GM18867 (cell line): ENCODE results near the gene MX2.

Experiments
- ATAC-seq: cut with Tn5 transposase; IDR thresholded peaks from one replicate; pipeline ENCODE4 v1.9.1; 2021; ENCODE audit warnings: mild to moderate bottlenecking, moderate library complexity; ENCODE audit not compliant: unreplicated experiment

Gene MX2

GRCh38 chr21:41432562-41433460 lies 71.0 kb downstream of the MX2 start:
- no peak for ATAC-seq

GRCh38 chr21:41433566-41433965 lies 71.7 kb downstream of the MX2 start:
- no peak for ATAC-seq

DNA sequence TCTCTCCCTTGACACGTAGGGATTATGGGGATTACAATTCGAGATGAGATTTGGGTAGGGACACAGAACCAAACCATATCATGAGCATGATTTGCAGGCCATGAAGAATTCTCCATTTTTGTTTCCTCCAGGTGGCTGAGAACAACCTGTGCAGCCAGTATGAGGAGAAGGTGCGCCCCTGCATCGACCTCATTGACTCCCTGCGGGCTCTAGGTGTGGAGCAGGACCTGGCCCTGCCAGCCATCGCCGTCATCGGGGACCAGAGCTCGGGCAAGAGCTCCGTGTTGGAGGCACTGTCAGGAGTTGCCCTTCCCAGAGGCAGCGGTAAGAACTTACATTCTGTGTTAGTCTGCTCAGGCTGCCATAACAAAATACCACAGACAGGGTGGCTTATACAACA lies 73.9 kb downstream of the MX2 start:
- ATAC-seq = no peak

- ATAC-seq = no peak
Observed at GRCh38 chr21:41437729-41438128, 75.9 kb downstream of the MX2 start.

GRCh38 chr21:41438425-41439113 lies 76.7 kb downstream of the MX2 start:
- no peak for ATAC-seq

- no peak for ATAC-seq
Observed at GRCh38 chr21:41439248-41439647, 77.4 kb downstream of the MX2 start.

DNA sequence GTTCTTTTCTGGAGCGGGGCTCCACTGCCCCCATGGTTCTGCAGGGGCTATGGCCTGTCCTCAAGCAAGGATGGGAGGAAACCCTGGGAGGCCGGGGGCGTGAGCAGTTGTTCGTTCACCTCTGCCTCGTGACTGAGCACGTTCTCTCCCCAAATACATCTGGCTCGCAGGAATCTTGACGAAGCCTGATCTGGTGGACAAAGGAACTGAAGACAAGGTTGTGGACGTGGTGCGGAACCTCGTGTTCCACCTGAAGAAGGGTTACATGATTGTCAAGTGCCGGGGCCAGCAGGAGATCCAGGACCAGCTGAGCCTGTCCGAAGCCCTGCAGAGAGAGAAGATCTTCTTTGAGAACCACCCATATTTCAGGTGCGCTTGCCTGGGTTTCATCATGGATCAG lies 79.7 kb downstream of the MX2 start:
- no peak for ATAC-seq

GRCh38 chr21:41442481-41443186 lies 80.8 kb downstream of the MX2 start:
- ATAC-seq = no peak

DNA sequence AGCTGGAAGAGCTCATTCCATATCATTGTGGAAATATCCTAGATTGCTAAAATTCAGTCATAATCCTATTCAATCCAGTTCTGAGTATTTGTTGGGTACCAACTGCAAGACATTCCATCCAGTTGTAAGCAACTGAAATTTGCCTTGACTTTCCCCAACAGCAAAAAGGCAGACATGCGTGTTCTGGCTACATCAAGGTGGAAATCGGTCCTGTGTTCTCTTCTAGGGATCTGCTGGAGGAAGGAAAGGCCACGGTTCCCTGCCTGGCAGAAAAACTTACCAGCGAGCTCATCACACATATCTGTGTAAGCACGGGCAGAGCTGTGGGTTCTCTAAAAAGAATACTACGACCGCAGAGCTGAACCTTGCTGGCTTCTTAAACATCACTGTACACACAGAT lies 81.7 kb downstream of the MX2 start:
- ATAC-seq = no peak

DNA sequence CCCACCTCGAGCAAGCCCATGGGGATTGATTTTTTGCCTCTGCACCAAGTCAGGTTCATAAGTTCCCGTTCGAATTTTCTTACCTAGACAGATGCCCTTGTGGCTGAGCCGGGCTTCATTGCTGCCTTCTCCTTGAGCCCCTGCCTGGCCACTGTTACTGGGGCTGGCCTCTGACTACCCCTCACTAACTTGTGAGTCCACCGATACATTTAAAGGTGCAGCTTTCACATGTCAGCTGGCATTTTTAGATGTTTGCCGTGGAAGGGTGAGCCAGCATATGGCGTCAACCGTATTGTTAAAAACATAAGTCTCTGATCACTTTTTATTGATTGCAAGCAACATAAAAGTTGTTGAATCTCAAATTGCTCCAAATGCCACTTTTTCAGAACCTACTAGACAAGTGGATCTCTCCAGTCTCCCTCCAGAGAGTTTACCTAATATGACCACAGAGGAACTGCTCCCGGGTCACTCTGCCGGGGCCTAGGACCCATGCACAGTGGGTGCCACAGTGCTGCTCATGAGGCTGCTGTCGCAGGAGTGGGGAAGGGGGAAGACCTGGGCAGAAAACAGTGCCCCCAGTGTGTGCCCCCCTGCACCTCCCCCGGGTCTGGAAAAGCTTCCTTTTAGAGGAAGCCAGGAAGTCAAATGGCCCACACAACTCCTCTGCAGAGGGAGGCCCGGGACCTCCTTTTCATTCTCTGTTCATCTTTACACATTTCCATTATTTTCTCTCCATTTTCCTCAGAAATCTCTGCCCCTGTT lies 83.1 kb downstream of the MX2 start:
- ATAC-seq = no peak

GRCh38 chr21:41445465-41445862 lies 83.6 kb downstream of the MX2 start:
- ATAC-seq = no peak

- no peak for ATAC-seq
Observed at GRCh38 chr21:41446586-41446985, 84.8 kb downstream of the MX2 start.

- ATAC-seq = no peak
Observed at GRCh38 chr21:41447356-41447755, 85.5 kb downstream of the MX2 start.

- no peak for ATAC-seq
Observed at GRCh38 chr21:41449613-41450012, 87.8 kb downstream of the MX2 start.

DNA sequence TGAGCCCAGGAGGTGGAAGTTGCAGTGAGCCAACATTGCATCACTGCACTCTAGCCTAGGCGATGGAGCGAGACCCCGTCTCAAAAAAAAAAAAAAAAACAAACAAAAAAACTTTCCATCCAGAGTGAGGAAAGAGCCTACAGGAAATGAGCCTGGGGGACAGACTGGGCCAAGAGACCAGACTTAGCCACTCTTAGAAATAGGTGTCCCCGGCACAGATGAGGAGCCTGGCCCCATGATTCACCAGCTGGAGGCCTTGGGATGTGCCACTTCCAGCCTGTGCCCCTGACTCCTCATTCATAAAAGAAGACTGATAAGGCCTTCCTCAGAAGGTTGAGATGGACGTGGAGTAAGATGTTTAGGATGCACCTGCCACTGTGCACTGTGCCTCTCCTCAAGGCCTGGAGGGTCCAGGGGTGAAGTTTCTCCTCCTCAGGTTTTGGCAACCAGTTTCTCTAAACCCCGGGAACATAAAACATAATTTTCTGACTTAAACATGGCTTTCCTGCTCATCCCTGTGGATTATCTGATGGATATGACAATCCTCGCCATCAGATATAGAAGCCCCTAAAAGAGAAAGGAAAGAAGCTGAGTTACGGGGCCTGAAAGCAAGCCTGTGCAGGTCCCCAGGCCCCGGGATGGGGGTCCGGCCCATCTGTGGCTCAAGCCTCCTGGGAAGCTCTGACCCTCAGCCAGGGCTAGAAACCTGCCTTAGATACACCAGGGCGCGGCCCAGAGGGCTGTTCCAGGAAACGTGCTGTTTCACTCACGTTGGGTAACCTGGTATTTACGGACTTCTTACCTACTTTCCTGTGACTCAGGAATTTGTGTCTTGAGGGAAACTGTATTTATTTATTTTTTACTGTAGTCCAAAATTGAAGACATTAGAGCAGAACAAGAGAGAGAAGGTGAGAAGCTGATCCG lies 90.2 kb downstream of the MX2 start:
- ATAC-seq = no peak

- no peak for ATAC-seq
Observed at GRCh38 chr21:41453198-41453597, 91.4 kb downstream of the MX2 start.

DNA sequence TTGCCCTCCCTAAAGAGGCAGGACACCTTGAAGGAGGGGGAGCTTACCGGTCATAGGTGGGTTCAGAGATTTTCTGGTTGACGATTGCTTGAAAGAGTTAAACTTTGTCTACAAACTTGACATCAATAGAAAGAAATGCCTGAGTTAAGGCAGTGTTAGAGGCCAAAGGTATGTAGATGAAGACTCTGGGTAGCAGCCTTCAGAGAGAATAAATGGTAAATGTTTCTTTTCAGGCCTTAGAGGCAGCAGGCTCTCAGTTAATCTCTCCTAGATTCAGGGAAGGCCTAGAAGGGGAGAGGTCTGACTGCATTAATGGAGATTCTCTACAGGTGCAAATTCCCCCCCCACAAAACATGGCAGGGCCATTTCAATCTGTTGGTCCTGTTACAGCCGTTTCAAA lies 91.9 kb downstream of the MX2 start:
- ATAC-seq = no peak

GRCh38 chr21:41458121-41458520 lies 96.3 kb downstream of the MX2 start:
- ATAC-seq = no peak

DNA sequence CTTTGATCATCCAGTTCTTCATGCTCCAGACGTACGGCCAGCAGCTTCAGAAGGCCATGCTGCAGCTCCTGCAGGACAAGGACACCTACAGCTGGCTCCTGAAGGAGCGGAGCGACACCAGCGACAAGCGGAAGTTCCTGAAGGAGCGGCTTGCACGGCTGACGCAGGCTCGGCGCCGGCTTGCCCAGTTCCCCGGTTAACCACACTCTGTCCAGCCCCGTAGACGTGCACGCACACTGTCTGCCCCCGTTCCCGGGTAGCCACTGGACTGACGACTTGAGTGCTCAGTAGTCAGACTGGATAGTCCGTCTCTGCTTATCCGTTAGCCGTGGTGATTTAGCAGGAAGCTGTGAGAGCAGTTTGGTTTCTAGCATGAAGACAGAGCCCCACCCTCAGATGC lies 96.7 kb downstream of the MX2 start:
- no peak for ATAC-seq
